GM18858 (cell line): Measurements from ENCODE around the gene GNG8.

Source experiments
- ATAC-seq: cut with Tn5 transposase; IDR thresholded peaks from one replicate; pipeline ENCODE4 v1.9.1; 2021; ENCODE audit not compliant: unreplicated experiment

GNG8 gene

GRCh38 chr19:46620716-46621115 is 15.3 kb downstream of the GNG8 start:
- no peak for ATAC-seq

GRCh38 chr19:46620267-46620666 is 15.7 kb downstream of the GNG8 start:
- no peak for ATAC-seq

- no peak for ATAC-seq
These were observed 17.3 kb downstream of the GNG8 start for GRCh38 chr19:46618670-46619231.

GRCh38 chr19:46617601-46618000 is 18.4 kb downstream of the GNG8 start:
- ATAC-seq, result no peak

GRCh38 chr19:46616631-46617322 is 19.2 kb downstream of the GNG8 start:
- ATAC-seq, result no peak

- ATAC-seq, result no peak
These were observed 20.0 kb downstream of the GNG8 start for GRCh38 chr19:46615966-46616365.

GRCh38 chr19:46614114-46614722 is 21.8 kb downstream of the GNG8 start:
- no peak for ATAC-seq

- ATAC-seq, result no peak
These were observed 22.5 kb downstream of the GNG8 start for GRCh38 chr19:46613525-46613924.

GRCh38 chr19:46611776-46612175 is 24.2 kb downstream of the GNG8 start:
- ATAC-seq, result no peak

- ATAC-seq, result no peak
These were observed 24.9 kb downstream of the GNG8 start for GRCh38 chr19:46610851-46611770.

GRCh38 chr19:46610413-46610775 is 25.6 kb downstream of the GNG8 start:
- no peak for ATAC-seq

- ATAC-seq, result no peak
These were observed 26.2 kb downstream of the GNG8 start for GRCh38 chr19:46609511-46610412.

GRCh38 chr19:46608581-46609345 is 27.2 kb downstream of the GNG8 start:
- no peak for ATAC-seq

GRCh38 chr19:46608178-46608577 is 27.8 kb downstream of the GNG8 start:
- no peak for ATAC-seq

- no peak for ATAC-seq
These were observed 28.6 kb downstream of the GNG8 start for GRCh38 chr19:46607448-46607841.

GRCh38 chr19:46606681-46607447 is 29.1 kb downstream of the GNG8 start:
- ATAC-seq, result no peak

- ATAC-seq, result no peak
These were observed 30.0 kb downstream of the GNG8 start for GRCh38 chr19:46606019-46606418.

GRCh38 chr19:46605356-46605821 is 30.6 kb downstream of the GNG8 start:
- no peak for ATAC-seq

- ATAC-seq, result no peak
These were observed 31.1 kb downstream of the GNG8 start for GRCh38 chr19:46604781-46605355.
